A673 (cell line): ENCODE results near the gene GRIA1. TPM values are rescaled to one million over a fixed set of nuclear protein-coding genes. Genes with fewer than 3 reads are reported as not detected.
A peak's percentile ranks its signal among the peaks of the same experiment; 100 is the strongest.

Experiments used
- BruUV-seq: library from RNA; stranded (reverse); fragments of 400-500 nt; replicated peaks from 2 replicates; lab custom pipeline; 2021; lab: Mats Ljungman, UMichigan
- CTCF ChIA-PET: fragments of 300-600 bp; sonication (Branson Sonifier 250); formaldehyde crosslinking; loops from one replicate; lab custom pipeline; 2022; ENCODE audit warnings: antibody characterized with exemption; lab: Charles Lee
- POLR2A ChIA-PET: fragments of 300-600 bp; sonication (Branson Sonifier 250); formaldehyde crosslinking; loops from one replicate; lab custom pipeline; 2022; ENCODE audit warnings: antibody characterized with exemption; ENCODE audit not compliant: low non-redundant PET; lab: Charles Lee
- DNase-seq: peaks from one replicate; pipeline ENCODE4 v3.0.0-alpha.2; 2015; ENCODE audit warnings: low spot score
- H3K27ac ChIP-seq: fragments of 200-600 bp; sonication (generic); 2 replicates; pipeline ENCODE4 v1.5.1; 2016; ENCODE audit warnings: mixed run types, low read depth, mild to moderate bottlenecking, mixed read lengths, antibody characterized with exemption, low read length; ENCODE audit not compliant: poor library complexity, severe bottlenecking
- H3K27me3 ChIP-seq: fragments of 200-600 bp; sonication (generic); replicated peaks from 2 replicates; pipeline ENCODE4 v1.6.1; 2017; ENCODE audit warnings: mixed run types, low read depth, mild to moderate bottlenecking, mixed read lengths, antibody characterized with exemption, low read length; ENCODE audit not compliant: insufficient read depth, poor library complexity
- H3K36me3 ChIP-seq: fragments of 200-600 bp; sonication (generic); 2 replicates; pipeline ENCODE4 v1.6.1; 2016; ENCODE audit warnings: mixed run types, mild to moderate bottlenecking, mixed read lengths, antibody characterized with exemption, low read length; ENCODE audit not compliant: insufficient read depth, poor library complexity, severe bottlenecking
- H3K4me1 ChIP-seq: fragments of 200-600 bp; sonication (generic); 2 replicates; pipeline ENCODE4 v1.6.1; 2017; ENCODE audit warnings: mixed run types, mild to moderate bottlenecking, mixed read lengths, antibody characterized with exemption, low read length; ENCODE audit not compliant: insufficient read depth, poor library complexity, severe bottlenecking
- H3K4me3 ChIP-seq: fragments of 200-600 bp; sonication (generic); 2 replicates; pipeline ENCODE4 v1.5.1; 2016; ENCODE audit warnings: low read depth, mixed run types, mild to moderate bottlenecking, mixed read lengths, low read length; ENCODE audit not compliant: poor library complexity, severe bottlenecking
- H3K9me3 ChIP-seq: fragments of 200-600 bp; sonication (generic); 2 replicates; pipeline ENCODE4 v1.6.1; 2016; ENCODE audit warnings: mixed run types, low read depth, mild to moderate bottlenecking, mixed read lengths, antibody characterized with exemption, low read length; ENCODE audit not compliant: poor library complexity, severe bottlenecking
- EZH2 ChIP-seq: fragments of 200-600 bp; sonication (generic); IDR thresholded peaks from 2 replicates; pipeline ENCODE4 v1.6.1; 2017; ENCODE audit warnings: borderline replicate concordance, low read depth, mild to moderate bottlenecking, mixed read lengths, antibody characterized with exemption, low read length; ENCODE audit not compliant: poor library complexity, severe bottlenecking
- intact Hi-C: fragments of 100-400 bp; cut with micrococcal nuclease; formaldehyde crosslinking; loops from one replicate; pipeline ENCODE4 v1.10.0; 2022; ENCODE audit not compliant: unreplicated experiment
- total RNA-seq: library from RNA; stranded (reverse); gene quantifications from 2 replicates; pipeline ENCODE4 v1.2.3, GENCODE V29; 2021
- TF ChIP-seq, protein P1 (sequence below): fragments of 300-800, 200-600 bp; sonication (generic); conservative IDR thresholded peaks from 2 replicates; pipeline ENCODE4 v1.5.1; 2017; ENCODE audit warnings: low read depth, mild to moderate bottlenecking, antibody characterized with exemption, low read length, moderate library complexity, mixed read lengths

The GRIA1 gene
- total RNA-seq, 1 experiment from 2014 or later = 0.69 TPM

DNA sequence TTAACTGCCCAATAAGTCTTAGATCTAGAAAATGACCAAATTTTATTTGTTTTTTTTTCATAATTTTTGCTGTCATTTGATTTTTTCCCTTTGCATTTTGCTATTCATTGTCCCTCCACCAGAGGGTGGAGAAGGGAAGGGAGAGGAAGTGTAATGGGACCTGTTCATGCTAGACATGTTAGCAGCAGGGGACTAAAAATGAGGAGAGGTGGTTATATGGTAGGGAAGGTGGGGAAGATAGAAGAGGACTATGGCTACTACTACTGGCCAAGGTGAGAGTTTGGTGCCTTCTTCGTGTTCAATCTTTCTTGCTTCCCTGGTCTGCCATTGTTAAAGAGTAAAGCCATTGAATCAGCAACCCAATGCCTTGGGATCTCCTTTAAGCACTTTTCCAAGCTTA, 6.4 kb downstream of the GRIA1 start:
- TF ChIP-seq, protein P1, sequence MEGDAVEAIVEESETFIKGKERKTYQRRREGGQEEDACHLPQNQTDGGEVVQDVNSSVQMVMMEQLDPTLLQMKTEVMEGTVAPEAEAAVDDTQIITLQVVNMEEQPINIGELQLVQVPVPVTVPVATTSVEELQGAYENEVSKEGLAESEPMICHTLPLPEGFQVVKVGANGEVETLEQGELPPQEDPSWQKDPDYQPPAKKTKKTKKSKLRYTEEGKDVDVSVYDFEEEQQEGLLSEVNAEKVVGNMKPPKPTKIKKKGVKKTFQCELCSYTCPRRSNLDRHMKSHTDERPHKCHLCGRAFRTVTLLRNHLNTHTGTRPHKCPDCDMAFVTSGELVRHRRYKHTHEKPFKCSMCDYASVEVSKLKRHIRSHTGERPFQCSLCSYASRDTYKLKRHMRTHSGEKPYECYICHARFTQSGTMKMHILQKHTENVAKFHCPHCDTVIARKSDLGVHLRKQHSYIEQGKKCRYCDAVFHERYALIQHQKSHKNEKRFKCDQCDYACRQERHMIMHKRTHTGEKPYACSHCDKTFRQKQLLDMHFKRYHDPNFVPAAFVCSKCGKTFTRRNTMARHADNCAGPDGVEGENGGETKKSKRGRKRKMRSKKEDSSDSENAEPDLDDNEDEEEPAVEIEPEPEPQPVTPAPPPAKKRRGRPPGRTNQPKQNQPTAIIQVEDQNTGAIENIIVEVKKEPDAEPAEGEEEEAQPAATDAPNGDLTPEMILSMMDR = peak; percentile 71
- no peak for TF ChIP-seq EZH2
- no TSS peak for BruUV-seq

GRCh38 chr5:153498516-153498915, 8.0 kb downstream of the GRIA1 start:
- Histone ChIP-seq H3K9me3 (no peaks in the 10 kb centered on the region), H3K27me3 (no peaks in the 10 kb centered on the region), H3K4me3 (no peak overlapping the region), H3K27ac (no peak overlapping the region), H3K4me1 (peaks cover 4% of the 10 kb centered on the region), H3K36me3 (no peaks in the 10 kb centered on the region)
- no peak for DNase-seq
- TF ChIP-seq, protein P1 = no peak
- TF ChIP-seq EZH2 = no peak
- no TSS peak for BruUV-seq
- intact Hi-C loops = loop anchor here (10.0 kb wide), 1 partner anchor 964 kb away; no protein-coding TSS in a partner anchor
- POLR2A ChIA-PET = no interaction called here
- CTCF ChIA-PET = no interaction called here

More for the DNA sequence above, 6.4 kb downstream of the GRIA1 start:
- no peaks in the 10 kb centered on the region for H3K9me3 ChIP-seq
- H3K4me3 ChIP-seq = no peak overlapping the region
- no peak overlapping the region for H3K27ac ChIP-seq
- peaks cover 4% of the 10 kb centered on the region for H3K4me1 ChIP-seq
- ChIA-PET CTCF (interaction anchor here (0.9 kb wide), 1 partner anchor 468 kb away, joined by 3 read pairs; no protein-coding TSS in a partner anchor), POLR2A (no interaction called here)
- intact Hi-C loops = loop anchor here (1.0 to 10.0 kb wide), 3 partner anchors 214 to 962 kb away; no protein-coding TSS in a partner anchor
- H3K36me3 ChIP-seq = no peaks in the 10 kb centered on the region
- DNase-seq = peak; percentile 33
- H3K27me3 ChIP-seq = no peaks in the 10 kb centered on the region

GRCh38 chr5:153500178-153500577, 9.7 kb downstream of the GRIA1 start:
- H3K9me3 ChIP-seq = no peaks in the 10 kb centered on the region
- H3K4me1 ChIP-seq = no peaks in the 10 kb centered on the region
- H3K36me3 ChIP-seq = no peaks in the 10 kb centered on the region
- BruUV-seq = no TSS peak
- ChIA-PET CTCF (interaction anchor here (1.5 kb wide), 1 partner anchor 465 kb away, joined by 3 read pairs; no protein-coding TSS in a partner anchor), POLR2A (no interaction called here)
- H3K27ac ChIP-seq = no peak overlapping the region
- no peak for DNase-seq
- H3K4me3 ChIP-seq = no peak overlapping the region
- no peaks in the 10 kb centered on the region for H3K27me3 ChIP-seq
- intact Hi-C loops = no loop called here
- TF ChIP-seq, protein P1 = no peak
- no peak for TF ChIP-seq EZH2
